Endodermal cell (in vitro differentiated cells): ENCODE measurements around the gene OR52B6. TPM values are rescaled to one million over a fixed set of nuclear protein-coding genes. Genes with fewer than 3 reads are reported as not detected.

Experiments used
- DNase-seq: peaks from one replicate; pipeline ENCODE4 v3.0.0-alpha.2; 2017
- H3K27ac ChIP-seq: 2 replicates; pipeline ENCODE4 v1.5.1; 2013; ENCODE audit warnings: mild to moderate bottlenecking, low read depth, low read length, moderate library complexity
- H3K27me3 ChIP-seq: 2 replicates; pipeline ENCODE4 v1.6.1; 2013; ENCODE audit warnings: mild to moderate bottlenecking, low read length, moderate library complexity; ENCODE audit not compliant: insufficient read depth, control insufficient read depth, poor library complexity, severe bottlenecking
- H3K36me3 ChIP-seq: 2 replicates; pipeline ENCODE4 v1.7.0; 2013; ENCODE audit warnings: mild to moderate bottlenecking, low read length, moderate library complexity; ENCODE audit not compliant: control insufficient read depth, insufficient read depth
- H3K4me1 ChIP-seq: one replicate; pipeline ENCODE4 v1.7.0; 2013; ENCODE audit warnings: low read length; ENCODE audit not compliant: control insufficient read depth, insufficient read depth
- H3K4me3 ChIP-seq: 2 replicates; pipeline ENCODE4 v1.5.1; 2013; ENCODE audit warnings: mild to moderate bottlenecking, low read length, moderate library complexity
- H3K9ac ChIP-seq: 2 replicates; pipeline ENCODE4 v1.6.1; 2013; ENCODE audit warnings: mild to moderate bottlenecking, low read length, moderate library complexity; ENCODE audit not compliant: poor library complexity, severe bottlenecking; ENCODE audit errors: extremely low read depth
- H3K9me3 ChIP-seq: 2 replicates; pipeline ENCODE4 v1.6.1; 2013; ENCODE audit warnings: mild to moderate bottlenecking, low read length, moderate library complexity; ENCODE audit not compliant: control insufficient read depth
- H3K27ac Mint-ChIP-seq: 2 replicates; pipeline ENCODE4 v1.8.0; 2020; ENCODE audit warnings: mixed read lengths
- H3K27me3 Mint-ChIP-seq: 2 replicates; pipeline ENCODE4 v1.8.0; 2021; ENCODE audit warnings: mild to moderate bottlenecking, mixed read lengths; ENCODE audit not compliant: insufficient read depth
- H3K36me3 Mint-ChIP-seq: 2 replicates; pipeline ENCODE4 v1.8.0; 2020; ENCODE audit warnings: low read depth, mixed read lengths
- H3K4me1 Mint-ChIP-seq: 2 replicates; pipeline ENCODE4 v1.8.0; 2020; ENCODE audit warnings: mixed read lengths
- H3K4me3 Mint-ChIP-seq: 2 replicates; pipeline ENCODE4 v1.8.0; 2020; ENCODE audit warnings: mild to moderate bottlenecking, moderate library complexity, mixed read lengths
- H3K9me3 Mint-ChIP-seq: 2 replicates; pipeline ENCODE4 v1.8.0; 2020; ENCODE audit warnings: mild to moderate bottlenecking, mixed read lengths
- WGBS, 2 experiments: methylation state at CpG; one replicate each; pipeline versions ENCODE4 v1.1.5 to v1.1.7; 2013; ENCODE audit warnings: missing lambda C conversion rate in 2 of 2, mixed read lengths in 1 of 2; ENCODE audit not compliant: insufficient coverage in 1 of 2, insufficient read length in 1 of 2; 5-methylcytosine and 5-hydroxymethylcytosine counted together
- total RNA-seq, 2 donors: library from RNA; stranded (reverse); fragmentation: NEBNext Ultra II Directional in 1 of 2; extraction: Animal tissue kit (Norgen Biotek cat#: 25700) in 1 of 2; gene quantifications; 2 replicates in 1 of 2; 3 replicates in 1 of 2; pipeline ENCODE4 v1.2.1, GENCODE V29; 2021
- TF ChIP-seq, protein P1 (sequence below): fragments of 200-600 bp; sonication (generic); conservative IDR thresholded peaks from 2 replicates; pipeline ENCODE4 v1.5.0; 2021; ENCODE audit warnings: antibody characterized with exemption, mild to moderate bottlenecking

Gene OR52B6
- total RNA-seq, 2 donors from 2014 or later = not detected

DNA sequence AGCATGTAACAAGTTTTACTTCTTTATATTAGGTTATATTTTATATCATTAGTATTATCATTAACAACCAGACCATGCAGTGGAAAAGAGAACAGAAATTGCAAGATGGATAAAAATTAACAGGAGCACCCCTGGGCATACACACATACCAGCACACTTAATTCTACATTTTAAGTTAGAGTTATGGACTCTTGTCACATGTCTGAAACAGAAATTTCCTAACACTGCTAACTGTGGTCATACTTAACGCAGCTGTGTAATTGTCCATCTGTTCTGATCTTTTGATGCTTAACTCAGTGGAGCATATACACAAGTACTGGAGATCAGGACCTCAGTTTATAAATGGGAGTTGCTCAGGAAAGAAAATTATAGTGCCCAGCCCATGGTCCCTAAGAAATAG is 32.7 kb upstream of the OR52B6 start:
- Histone ChIP-seq H3K9me3 (no peaks in the 10 kb centered on the region), H3K4me1 (no peaks in the 10 kb centered on the region), H3K27me3 (no peaks in the 10 kb centered on the region), H3K9ac (no peak overlapping the region), H3K27ac (no peak overlapping the region), H3K36me3 (no peaks in the 10 kb centered on the region), H3K4me3 (no peak overlapping the region)
- Mint-ChIP-seq H3K27me3 (no peaks in the 10 kb centered on the region), H3K4me1 (no peaks in the 10 kb centered on the region), H3K9me3 (no peaks in the 10 kb centered on the region), H3K36me3 (no peaks in the 10 kb centered on the region), H3K27ac (no peak overlapping the region), H3K4me3 (no peak overlapping the region)
- no peak for DNase-seq
- TF ChIP-seq, protein P1, sequence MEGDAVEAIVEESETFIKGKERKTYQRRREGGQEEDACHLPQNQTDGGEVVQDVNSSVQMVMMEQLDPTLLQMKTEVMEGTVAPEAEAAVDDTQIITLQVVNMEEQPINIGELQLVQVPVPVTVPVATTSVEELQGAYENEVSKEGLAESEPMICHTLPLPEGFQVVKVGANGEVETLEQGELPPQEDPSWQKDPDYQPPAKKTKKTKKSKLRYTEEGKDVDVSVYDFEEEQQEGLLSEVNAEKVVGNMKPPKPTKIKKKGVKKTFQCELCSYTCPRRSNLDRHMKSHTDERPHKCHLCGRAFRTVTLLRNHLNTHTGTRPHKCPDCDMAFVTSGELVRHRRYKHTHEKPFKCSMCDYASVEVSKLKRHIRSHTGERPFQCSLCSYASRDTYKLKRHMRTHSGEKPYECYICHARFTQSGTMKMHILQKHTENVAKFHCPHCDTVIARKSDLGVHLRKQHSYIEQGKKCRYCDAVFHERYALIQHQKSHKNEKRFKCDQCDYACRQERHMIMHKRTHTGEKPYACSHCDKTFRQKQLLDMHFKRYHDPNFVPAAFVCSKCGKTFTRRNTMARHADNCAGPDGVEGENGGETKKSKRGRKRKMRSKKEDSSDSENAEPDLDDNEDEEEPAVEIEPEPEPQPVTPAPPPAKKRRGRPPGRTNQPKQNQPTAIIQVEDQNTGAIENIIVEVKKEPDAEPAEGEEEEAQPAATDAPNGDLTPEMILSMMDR = no peak
- 94 to 100% methylated on average over 1 of the region's 1 CpG for WGBS, 2 experiments

DNA sequence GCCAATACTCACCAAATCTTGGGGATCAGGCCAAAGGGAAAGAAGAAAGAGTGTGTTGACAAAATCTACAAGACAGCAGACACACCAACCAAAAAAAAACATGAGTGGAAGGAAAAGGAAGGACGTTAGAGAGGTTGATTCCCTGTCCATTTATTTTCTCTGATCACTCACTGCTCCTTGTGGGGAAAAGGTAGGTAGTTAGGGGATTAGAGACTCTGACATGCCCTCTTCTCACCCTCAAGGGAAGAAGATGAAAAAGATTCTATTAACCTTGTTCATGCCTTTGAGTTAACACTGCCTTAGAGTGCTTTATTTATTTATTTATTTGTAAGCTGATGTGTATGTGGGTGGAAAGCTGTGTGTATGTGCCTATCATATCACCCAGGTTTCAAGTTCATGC is 32.2 kb upstream of the OR52B6 start, which contains the start of gene OR52H1:
TSS of gene OR52H1 (minus strand) at position 101 of the 400 bp plus-strand sequence. CDS start 3,035 bp downstream, outside the sequence.
- DNase-seq = no peak
- no peaks in the 10 kb centered on the region for H3K9me3 Mint-ChIP-seq
- 80% methylated on average over 1 of the region's 1 CpG; no CpG with 5 or more reads in 1 of the 2 experiments for WGBS, 2 experiments
- H3K4me1 ChIP-seq = no peaks in the 10 kb centered on the region
- H3K4me3 ChIP-seq = no peak within 1 kb of the TSS
- H3K4me1 Mint-ChIP-seq = no peaks in the 10 kb centered on the region
- H3K36me3 ChIP-seq = no peaks in the 10 kb centered on the region
- H3K9me3 ChIP-seq = no peaks in the 10 kb centered on the region
- H3K27me3 Mint-ChIP-seq = no peaks in the 10 kb centered on the region
- TF ChIP-seq, protein P1 = no peak
- H3K27ac ChIP-seq = no peak within 1 kb of the TSS
- no peaks in the 10 kb centered on the region for H3K36me3 Mint-ChIP-seq
- H3K4me3 Mint-ChIP-seq = no peak within 1 kb of the TSS
- H3K27ac Mint-ChIP-seq = no peak within 1 kb of the TSS
- H3K9ac ChIP-seq = no peak within 1 kb of the TSS
- H3K27me3 ChIP-seq = no peaks in the 10 kb centered on the region

DNA sequence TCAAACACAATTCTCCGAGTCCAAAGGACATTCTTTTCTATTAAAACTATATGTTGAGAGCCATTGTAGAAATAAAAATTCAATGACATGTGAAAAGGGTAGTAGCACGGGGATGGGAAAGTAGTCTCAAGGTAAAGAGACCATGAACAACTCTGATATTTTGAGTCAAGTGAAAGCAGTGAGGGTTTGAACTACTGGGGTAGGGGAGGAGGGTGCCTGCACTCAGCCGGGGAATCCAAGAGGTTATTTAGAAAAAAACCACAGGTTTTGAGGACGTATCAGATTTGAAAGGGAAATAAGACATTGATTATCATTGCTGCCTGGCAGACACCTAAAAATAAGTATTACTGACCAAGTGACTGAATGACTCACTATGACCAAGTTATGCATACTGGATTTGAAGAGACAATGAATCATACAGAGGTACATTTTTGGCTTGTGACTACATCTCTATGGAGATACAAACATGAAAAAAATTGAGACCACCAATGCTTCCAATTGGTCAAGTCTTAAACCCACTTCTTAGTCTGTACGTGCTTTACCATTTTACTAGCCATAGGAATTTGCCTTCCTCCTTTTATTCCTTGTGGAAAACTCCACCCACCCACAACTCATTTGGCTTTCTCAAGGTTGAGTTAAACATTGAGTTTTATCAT is 30.1 kb upstream of the OR52B6 start:
- no peak overlapping the region for H3K9ac ChIP-seq
- 83 to 87% methylated on average over 4 to 5 of the region's 5 CpGs for WGBS, 2 experiments

More for the DNA sequence above, 30.1 kb upstream of the OR52B6 start:
- Mint-ChIP-seq H3K4me3 (no peak overlapping the region), H3K4me1 (no peaks in the 10 kb centered on the region), H3K9me3 (no peaks in the 10 kb centered on the region), H3K27me3 (no peaks in the 10 kb centered on the region), H3K36me3 (no peaks in the 10 kb centered on the region), H3K27ac (no peak overlapping the region)
- H3K27me3 ChIP-seq = no peaks in the 10 kb centered on the region
- H3K4me3 ChIP-seq = no peak overlapping the region
- no peaks in the 10 kb centered on the region for H3K4me1 ChIP-seq
- H3K36me3 ChIP-seq = no peaks in the 10 kb centered on the region
- DNase-seq = no peak
- no peaks in the 10 kb centered on the region for H3K9me3 ChIP-seq
- no peak overlapping the region for H3K27ac ChIP-seq
- TF ChIP-seq, protein P1 = no peak
